HG03469 (cell line): Measurements from ENCODE around the gene KCNH1.
"Not testable (repeated sequence)": the region's sequence is repeated elsewhere in the genome, so short reads cannot be mapped to it uniquely, and the experiment has no call there.

Source experiments
- ATAC-seq: cut with Tn5 transposase; IDR thresholded peaks from one replicate; pipeline ENCODE4 v1.9.1; 2021; ENCODE audit warnings: mild to moderate bottlenecking, moderate library complexity, moderate number of reproducible peaks; ENCODE audit not compliant: unreplicated experiment

Gene KCNH1

GRCh38 chr1:210692796-210693195, 441.2 kb downstream of the KCNH1 start:
- no peak for ATAC-seq

GRCh38 chr1:210691039-210691610, 442.8 kb downstream of the KCNH1 start:
- ATAC-seq, result no peak

- ATAC-seq, result no peak
Observed at GRCh38 chr1:210690236-210690635, 443.7 kb downstream of the KCNH1 start.

GRCh38 chr1:210689826-210690225, 444.1 kb downstream of the KCNH1 start:
- ATAC-seq, result no peak

GRCh38 chr1:210688512-210689234, 445.3 kb downstream of the KCNH1 start:
- ATAC-seq, result no peak

- no peak for ATAC-seq
Observed at GRCh38 chr1:210687582-210688279, 446.2 kb downstream of the KCNH1 start.

- ATAC-seq, result no peak
Observed at GRCh38 chr1:210686841-210687240, 447.1 kb downstream of the KCNH1 start.

- ATAC-seq, result peak; percentile 6
Observed at GRCh38 chr1:210685295-210685650, 448.7 kb downstream of the KCNH1 start.

GRCh38 chr1:210684466-210685294, 449.3 kb downstream of the KCNH1 start:
- peak; percentile 81 for ATAC-seq

- no peak for ATAC-seq
Observed at GRCh38 chr1:210683403-210684047, 450.4 kb downstream of the KCNH1 start.

GRCh38 chr1:210681158-210681557, 452.8 kb downstream of the KCNH1 start:
- ATAC-seq, result no peak

GRCh38 chr1:210678306-210678705, 455.6 kb downstream of the KCNH1 start:
- no peak for ATAC-seq

GRCh38 chr1:210677533-210677932, 456.4 kb downstream of the KCNH1 start:
- ATAC-seq, result peak; percentile 62

- no peak for ATAC-seq
Observed at GRCh38 chr1:210676539-210676938, 457.4 kb downstream of the KCNH1 start.

- no peak for ATAC-seq
Observed at GRCh38 chr1:210674151-210674550, 459.8 kb downstream of the KCNH1 start.

- no peak for ATAC-seq
Observed at GRCh38 chr1:210669951-210670350, 464.0 kb downstream of the KCNH1 start.

- no peak for ATAC-seq
Observed at GRCh38 chr1:210663730-210664573, 470.0 kb downstream of the KCNH1 start.

- no peak for ATAC-seq
Observed at GRCh38 chr1:210662291-210663050, 471.5 kb downstream of the KCNH1 start.

- ATAC-seq, result not testable (repeated sequence)
Observed at GRCh38 chr1:210661520-210661919, 472.4 kb downstream of the KCNH1 start.
